GM18499 (cell line): Measurements from ENCODE around the gene LILRB4.
"Not testable (repeated sequence)": the region's sequence is repeated elsewhere in the genome, so short reads cannot be mapped to it uniquely, and the experiment has no call there.

Experiments
- ATAC-seq: cut with Tn5 transposase; IDR thresholded peaks from one replicate; pipeline ENCODE4 v1.9.1; 2021; ENCODE audit warnings: moderate number of reproducible peaks; ENCODE audit not compliant: insufficient read depth, unreplicated experiment

The LILRB4 gene

DNA sequence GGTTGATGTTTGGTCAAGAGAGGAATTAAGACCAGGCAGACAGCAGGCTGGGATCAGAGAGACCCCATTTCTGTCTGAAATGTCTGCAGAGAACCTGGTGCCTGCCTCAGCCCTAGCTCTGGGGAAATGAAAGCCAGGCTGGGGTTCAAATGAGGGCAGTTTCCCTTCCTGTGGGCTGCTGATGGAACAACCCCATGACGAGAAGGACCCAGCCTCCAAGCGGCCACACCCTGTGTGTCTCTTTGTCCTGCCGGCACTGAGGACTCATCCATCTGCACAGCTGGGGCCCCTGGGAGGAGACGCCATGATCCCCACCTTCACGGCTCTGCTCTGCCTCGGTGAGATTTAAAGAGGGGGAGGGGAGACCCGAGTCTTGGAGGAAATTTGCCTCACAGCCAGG, at the start of gene LILRB4:
Gene LILRB4, plus strand, starts transcription at position 256 of the 400 bp plus-strand sequence. Its CDS starts 49 bp downstream, at position 305.
- no peak for ATAC-seq

DNA sequence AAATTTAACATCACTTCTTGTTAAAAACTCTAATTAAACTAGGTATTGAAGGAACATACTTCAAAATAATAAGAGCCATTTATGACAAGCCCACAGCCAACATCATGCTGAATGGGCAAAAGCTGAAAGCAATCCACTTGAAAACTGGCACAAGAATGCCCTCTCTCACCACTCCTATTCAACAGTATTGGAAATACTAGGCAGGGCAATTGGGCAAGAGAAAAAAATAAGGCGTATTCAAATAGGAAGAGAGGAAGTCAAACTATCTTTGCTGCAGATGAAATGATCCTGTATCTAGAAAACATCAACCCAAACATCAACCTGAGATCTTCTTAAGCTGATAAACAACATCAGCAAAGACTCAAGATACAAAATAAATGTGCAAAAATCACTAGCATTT, 48.1 kb upstream of the LILRB4 start:
- no peak for ATAC-seq

DNA sequence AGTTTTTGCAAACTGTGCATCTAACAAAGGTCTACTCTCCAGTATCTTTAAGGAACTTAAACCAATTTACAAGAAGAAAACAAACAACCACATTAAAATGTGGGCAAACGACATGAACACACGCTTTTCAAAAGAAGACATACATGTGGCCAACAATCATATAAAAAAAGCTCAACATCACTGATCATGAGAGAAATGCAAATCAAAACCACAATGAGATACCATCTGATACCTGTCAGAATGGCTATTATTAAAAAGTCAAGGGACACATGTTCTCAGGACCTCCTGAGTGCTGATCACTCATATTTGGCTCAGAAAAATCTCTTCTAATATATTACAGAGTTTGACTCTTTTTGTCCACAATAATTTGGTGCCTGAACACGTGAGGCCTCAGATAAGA, 46.7 kb upstream of the LILRB4 start:
- ATAC-seq: peak; percentile 34

DNA sequence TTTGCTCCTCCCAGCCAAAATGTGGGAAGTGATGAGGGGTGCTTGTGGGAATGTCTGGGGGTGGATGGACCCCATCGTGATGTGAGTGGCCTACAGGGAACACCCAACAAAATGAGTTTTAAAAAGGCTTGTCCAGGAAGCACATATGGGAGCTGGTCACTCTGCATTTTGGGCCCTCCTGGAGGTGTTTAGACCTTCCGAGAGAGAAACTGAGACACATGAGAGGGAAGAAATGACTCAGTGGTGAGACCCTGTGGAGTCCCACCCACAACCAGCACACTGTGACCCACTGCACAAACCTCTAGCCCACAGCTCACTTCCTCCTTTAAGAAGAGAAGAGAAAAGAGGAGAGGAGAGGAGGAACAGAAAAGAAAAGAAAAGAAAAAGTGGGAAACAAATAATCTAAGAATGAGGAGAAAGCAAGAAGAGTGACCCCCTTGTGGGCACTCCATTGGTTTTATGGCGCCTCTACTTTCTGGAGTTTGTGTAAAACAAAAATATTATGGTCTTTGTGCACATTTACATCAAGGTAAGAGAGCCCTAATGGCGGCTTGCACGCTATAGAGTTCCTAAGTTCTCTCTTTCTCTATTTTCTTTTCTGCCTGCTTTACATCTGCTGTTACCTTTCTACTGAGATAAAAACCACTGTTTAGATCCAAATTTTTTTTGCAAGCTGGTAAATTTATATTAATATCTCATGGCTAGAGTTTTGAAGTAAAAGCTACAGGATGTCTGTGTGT, 45.8 kb upstream of the LILRB4 start:
- peak; percentile 47 for ATAC-seq

DNA sequence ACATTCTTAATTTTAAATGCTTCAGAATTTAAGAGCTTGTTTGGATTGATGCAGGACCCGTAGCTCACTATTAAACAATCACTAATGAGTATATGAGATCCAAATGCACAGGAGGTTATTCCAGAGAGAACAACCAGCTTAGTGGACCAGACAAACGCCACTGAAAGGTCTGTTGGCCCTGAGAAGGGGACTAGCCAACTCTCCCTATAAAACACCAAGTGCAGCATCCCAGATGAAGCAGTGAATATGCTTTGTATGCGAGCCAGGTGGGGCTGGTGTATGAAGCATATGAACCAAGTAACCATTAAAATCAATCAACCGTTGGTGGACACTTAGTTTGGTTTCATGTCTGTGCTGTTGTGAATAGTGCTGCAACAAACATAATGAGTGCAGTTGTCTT, 42.3 kb upstream of the LILRB4 start:
- ATAC-seq: no peak

DNA sequence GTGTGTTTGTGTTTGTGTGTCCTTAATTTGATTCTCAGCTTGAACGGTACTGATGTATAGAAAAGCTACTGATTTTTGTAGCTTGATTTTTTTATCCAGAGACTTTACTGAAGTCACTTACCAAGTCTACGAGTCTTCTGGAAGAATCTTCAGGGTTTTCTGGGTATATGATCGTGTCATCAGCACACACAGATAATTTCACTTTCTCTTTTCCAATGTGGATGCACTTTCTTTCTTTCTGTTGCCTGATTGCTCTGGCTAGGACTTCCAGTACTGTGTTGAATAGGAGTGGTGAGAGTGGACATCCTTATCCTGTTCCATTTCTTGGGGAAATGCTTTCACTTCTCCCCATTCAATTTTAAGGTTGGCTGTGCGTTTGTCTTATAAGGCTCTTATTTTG, 40.4 kb upstream of the LILRB4 start:
- no peak for ATAC-seq

DNA sequence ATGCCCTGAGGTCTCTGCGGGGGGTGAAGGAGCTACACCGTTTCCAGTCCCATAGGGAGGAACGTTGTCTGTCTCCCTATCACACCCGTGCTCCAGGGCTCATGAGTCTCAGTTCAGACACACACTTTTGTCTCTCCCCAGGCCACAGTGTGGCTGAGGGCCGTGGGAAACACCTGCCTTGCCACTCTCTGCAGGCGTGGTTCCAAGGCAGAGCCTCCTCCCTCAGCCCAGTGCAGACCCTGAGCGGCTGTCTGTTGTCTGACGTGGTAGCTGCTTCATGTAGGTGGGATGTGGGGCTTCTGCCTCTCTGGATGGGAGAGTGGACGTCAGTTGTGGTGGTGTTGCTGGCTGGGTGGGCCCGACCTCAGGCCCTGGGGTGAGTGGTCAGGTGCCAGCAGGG, 38.6 kb upstream of the LILRB4 start:
- not testable (repeated sequence) for ATAC-seq

DNA sequence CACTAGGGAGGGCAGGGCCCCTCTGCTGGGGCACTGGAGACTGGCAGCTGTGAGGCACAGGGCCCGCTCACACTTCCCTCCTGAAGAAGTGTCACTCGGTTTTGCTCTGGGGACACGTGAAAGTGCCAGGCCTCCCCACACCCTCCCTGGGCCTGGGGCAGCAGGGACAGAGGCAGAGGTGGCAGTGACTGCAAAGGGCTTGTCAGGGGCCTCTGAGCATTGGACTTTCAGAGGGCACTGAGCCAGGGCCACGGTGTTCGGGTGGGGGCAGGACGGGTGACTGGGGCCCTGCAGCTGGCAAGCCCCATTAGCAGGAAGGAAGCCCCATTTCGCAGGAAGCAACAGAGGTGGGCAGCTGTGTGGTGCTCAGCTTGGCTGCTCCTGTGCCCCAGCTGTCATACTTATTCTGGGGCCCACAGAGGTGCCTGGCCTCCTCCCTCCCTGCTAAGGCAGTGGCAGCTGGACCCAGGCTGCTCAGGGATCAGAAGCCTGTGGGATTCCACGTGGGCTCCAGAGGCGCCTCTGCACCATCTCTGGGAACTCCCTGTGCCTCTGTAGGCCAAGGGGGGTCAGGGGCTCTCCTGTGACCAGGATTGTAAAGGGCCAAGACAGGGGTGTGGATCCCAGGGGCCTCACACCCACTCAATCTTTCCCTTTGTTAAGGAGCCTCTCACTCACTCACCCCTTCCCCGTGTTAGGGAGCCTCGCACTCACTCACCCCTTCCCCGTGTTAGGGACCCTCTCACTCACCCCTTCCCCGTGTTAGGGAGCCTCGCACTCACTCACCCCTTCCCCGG, 37.7 kb upstream of the LILRB4 start:
- ATAC-seq: not testable (repeated sequence)

DNA sequence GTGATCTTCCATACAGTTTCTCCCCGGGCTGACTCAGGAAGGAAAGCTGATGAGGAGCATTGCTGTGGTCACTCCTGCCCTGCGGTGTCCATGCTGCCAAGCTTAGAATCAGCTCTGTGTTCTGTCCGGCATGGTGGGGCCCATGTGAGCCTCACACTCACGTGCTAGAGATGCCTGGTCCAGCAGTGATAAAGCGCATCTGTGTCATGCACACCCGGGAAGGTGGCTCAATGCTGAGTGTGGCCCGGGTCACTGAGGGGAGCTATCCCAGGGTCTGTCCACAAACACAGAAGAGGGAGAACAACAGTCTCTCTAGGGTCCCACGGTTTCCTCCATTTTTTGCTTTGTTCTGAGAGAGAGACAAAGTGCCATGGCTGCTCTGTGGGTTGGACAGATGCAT, 36.0 kb upstream of the LILRB4 start:
- ATAC-seq: no peak

DNA sequence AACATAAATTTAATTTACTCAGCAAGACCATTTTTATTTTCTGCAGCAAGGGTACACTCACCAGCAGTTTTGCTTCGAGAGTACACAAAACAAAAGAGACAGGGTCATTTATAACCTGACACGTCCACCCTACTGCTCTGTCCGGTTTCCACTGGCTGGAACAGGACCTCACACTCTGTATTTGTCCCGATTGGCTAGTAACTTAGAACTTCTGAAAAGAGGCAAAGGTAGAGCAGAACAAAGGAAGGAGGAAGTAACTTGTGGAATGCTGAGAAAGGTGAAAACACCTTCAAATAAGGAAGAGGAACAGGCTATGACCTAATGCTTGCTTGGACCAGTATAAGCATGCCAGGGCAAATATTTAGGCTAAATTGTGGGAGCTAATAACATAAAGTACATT, 34.9 kb upstream of the LILRB4 start:
- not testable (repeated sequence) for ATAC-seq

DNA sequence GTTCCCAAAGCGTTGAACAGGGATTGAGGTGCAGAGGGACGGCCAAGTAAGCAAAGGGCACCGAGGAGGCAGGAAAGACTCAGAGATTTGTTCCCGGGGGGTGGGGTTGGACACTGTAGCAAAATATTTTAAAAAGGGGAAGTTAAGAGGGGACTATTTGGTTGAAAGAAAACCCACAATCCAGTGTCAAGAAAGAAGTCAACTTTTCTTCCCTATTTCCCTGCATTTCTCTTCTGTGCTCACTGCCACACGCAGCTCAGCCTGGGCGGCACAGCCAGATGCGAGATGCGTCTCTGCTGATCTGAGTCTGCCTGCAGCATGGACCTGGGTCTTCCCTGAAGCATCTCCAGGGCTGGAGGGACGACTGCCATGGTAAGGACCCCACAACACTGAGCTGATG, 32.5 kb upstream of the LILRB4 start, which contains the start of gene LILRB1:
Gene LILRB1, plus strand, starts transcription at position 223 of the 400 bp plus-strand sequence. CDS start 590 bp downstream, outside the sequence.
- not testable (repeated sequence) for ATAC-seq

DNA sequence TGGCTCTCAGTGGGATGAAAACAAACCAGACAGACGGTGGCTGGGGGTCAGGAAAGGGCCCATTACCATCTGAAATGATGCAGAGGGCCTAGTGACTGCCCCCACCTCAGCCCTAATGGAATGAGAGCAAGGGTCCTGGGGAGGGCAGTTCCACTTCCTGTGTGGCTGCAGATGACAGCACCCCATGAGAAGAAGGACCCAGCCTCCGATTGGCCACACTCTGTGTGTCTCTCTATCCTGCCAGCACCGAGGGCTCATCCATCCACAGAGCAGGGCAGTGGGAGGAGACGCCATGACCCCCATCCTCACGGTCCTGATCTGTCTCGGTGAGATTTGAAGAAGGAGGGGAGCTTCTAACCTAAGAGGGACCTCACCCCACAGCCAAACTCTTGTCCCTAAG, 32.0 kb upstream of the LILRB4 start:
- ATAC-seq: no peak

DNA sequence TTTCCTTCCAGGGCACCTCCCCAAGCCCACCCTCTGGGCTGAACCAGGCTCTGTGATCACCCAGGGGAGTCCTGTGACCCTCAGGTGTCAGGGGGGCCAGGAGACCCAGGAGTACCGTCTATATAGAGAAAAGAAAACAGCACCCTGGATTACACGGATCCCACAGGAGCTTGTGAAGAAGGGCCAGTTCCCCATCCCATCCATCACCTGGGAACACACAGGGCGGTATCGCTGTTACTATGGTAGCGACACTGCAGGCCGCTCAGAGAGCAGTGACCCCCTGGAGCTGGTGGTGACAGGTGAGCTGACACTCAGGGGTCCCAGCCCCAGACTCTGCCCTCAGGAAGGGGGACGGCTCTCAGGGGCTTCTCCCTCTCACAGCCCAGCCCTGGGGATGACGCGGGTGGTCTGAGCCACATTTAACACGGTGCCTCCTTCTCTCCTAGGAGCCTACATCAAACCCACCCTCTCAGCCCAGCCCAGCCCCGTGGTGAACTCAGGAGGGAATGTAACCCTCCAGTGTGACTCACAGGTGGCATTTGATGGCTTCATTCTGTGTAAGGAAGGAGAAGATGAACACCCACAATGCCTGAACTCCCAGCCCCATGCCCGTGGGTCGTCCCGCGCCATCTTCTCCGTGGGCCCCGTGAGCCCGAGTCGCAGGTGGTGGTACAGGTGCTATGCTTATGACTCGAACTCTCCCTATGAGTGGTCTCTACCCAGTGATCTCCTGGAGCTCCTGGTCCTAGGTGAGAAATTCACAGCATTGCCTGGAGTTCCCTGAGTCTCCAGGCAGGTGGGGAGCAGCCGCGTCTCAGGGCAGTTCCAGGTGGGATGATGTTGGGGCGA, 31.1 kb upstream of the LILRB4 start:
- not testable (repeated sequence) for ATAC-seq

DNA sequence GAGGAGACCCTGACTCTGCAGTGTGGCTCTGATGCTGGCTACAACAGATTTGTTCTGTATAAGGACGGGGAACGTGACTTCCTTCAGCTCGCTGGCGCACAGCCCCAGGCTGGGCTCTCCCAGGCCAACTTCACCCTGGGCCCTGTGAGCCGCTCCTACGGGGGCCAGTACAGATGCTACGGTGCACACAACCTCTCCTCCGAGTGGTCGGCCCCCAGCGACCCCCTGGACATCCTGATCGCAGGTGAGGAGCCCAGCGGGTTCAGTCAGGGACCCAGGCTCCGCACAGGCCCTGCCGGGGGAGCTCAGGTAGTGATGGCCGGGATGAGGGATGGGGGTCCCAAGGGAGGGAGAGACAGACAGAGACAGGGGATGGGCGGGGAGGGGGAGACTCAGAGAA, 30.3 kb upstream of the LILRB4 start:
- not testable (repeated sequence) for ATAC-seq

DNA sequence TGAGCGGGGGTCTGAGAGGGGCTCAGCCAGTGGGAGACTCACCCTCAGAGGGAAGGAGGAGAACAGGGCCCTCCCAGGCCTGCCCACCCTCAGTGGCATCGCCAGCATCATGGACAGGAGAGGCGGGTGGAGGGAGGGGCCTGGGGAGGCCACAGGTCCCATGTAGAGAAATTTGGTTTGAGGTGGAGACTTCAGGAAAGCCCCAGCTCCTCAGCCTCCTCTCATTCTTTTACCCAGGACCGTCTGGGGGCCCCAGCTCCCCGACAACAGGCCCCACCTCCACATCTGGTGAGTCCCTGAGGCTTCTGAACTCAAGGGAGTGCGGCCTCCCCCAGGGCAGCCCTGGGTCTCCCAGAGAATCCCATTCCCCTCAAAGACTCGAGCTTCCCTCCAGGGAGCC, 29.4 kb upstream of the LILRB4 start:
- no peak for ATAC-seq

DNA sequence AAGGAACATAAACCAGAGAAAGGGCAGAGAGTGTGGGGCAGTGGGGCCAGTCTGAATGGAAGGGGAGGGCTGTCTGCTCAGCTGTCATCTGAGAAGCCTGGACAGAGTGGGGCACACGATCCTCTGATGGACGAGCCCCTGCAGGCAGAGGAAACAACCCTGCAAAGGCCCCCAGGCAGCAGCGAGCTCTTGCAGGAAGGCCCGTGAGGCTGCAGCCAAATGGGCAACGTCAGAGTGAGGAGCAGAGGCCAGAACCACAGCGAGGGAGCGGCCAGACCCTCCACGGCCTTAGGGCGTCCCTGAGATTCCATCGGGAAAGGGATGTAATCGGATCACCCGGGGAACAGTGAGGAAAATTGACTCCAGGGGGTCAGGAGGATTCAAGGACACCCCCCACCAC, 26.7 kb upstream of the LILRB4 start:
- ATAC-seq: not testable (repeated sequence)

DNA sequence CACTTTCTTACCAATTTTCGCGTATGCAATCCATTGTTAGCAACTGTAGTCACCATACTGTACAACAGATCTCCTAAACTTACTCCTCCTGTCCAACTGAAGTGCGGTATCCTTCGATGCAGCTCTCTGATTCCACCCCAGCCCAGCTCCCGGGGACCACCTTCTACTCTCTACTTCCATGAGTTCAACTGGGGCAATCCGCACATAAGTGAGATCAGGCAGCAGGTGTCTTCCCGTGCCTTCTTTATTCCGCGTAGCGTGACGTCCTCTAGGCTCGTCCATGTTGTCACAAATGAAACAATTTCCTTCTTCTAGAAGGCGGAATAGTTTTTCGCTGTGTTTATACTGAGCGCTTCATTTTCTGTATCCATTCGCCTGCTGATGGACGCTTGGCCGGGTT, 24.1 kb upstream of the LILRB4 start:
- no peak for ATAC-seq

DNA sequence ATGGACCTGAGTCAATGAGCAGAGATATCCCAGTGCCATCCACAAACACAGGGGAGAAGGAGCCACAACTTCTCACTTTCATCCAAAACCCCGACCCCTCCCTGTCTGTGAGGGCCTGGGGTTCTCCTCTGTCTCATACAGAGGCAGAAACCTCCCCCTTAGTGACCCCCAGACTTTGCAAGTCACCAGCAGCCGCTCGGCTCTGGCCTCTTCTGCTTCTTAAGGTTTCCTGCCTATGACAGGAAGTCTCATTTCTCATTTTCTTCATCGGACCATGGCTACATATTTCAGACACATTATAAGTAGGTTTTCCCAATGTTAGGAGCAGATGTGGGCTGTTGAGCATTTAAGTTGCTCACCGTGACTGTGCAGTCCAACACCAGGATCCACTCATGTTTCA, 19.8 kb upstream of the LILRB4 start:
- not testable (repeated sequence) for ATAC-seq

DNA sequence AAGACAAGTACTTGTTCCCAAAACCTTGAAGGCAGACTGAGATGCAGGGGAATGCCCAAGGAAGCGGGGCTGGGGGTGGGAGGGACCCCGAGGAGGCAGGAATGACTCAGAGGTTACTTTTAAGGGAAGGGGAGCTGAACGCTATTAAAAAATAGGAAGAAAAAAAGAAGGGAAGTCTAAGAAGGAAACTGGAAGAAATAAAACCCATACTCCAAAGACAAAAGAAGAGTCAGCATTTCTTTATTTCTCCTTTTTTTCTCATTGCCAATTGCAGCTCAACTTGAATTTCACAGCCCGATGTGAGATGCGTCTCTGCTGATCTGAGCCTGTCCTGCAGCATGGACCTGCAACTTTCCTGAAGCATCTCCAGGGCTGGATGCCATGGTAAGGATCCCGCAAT, 19.2 kb upstream of the LILRB4 start:
- ATAC-seq: not testable (repeated sequence)

DNA sequence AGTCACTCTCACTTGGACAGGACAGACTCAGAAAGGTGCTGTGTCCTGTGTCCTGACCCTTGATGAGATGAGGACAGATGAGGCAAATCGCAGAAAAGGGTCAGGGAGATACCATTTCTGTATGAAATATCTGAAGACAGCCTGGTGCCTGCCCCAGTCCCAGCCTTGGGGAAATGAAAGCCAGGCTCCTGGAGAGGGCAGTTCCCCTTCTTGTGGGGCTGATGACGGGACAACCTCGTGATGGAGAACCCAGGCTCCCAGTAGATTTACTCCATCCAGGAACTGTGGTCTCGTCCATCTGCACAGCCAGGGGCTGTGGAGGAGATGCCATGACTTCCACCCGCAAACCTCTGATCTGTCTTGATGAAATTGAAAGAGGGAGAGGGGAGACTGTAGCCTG, 18.7 kb upstream of the LILRB4 start:
- ATAC-seq: no peak
